NCI-H1436 (cell line): Measurements from ENCODE around the gene C16orf74.

Experiments used
- DNase-seq: peaks from one replicate; lab custom pipeline; 2025; lab: John Stamatoyannopoulos, UW

C16orf74 gene

GRCh38 chr16:85718682-85719081, 32.2 kb downstream of the C16orf74 start:
- DNase-seq, result peak; percentile 28

- DNase-seq, result no peak
These were observed 32.8 kb downstream of the C16orf74 start for GRCh38 chr16:85718153-85718477.

GRCh38 chr16:85717393-85718152, 33.3 kb downstream of the C16orf74 start:
- DNase-seq, result peak; percentile 81

- peak; percentile 52 for DNase-seq
These were observed 34.2 kb downstream of the C16orf74 start for GRCh38 chr16:85716680-85717038.

- no peak for DNase-seq
These were observed 34.7 kb downstream of the C16orf74 start for GRCh38 chr16:85716022-85716679.

DNA sequence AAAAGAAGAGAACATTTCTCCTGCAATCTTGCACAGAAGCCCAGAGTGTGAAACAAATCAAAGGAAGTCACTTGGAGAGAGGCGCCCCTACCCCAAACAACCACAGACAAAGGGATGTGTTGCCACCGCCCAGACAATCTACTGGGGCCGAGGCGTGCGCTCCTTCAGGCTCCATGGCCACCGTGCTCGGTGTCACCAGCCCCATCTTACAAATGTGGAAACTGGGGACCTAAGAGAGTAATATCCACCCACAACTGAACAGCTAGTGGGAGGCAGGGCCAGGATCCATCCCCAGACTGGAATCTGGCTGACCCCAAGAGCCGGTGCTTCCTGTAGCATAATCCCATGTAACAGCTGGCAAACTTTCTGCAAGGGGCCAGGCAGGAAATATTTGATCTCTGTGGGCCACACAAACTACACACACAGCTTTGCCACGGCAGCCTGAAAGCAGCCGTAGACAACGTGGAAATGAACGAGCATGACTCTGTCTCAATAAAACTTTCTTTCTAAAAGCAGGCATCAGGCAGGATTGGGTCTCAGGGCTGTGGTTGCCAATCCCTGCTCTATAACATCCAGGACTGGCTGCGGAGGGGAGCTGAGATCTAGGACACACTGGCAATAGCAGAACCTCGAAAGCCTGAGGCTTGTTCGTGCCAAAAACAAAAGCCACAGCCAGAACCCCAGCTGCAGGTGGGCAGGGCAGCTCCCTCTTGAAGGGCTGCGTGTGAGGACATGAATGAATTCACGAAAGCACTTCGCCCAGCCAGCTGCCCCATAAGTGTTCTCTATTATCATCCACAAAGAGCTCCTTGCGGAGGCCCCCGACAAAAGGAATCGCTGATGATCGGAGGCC, 35.5 kb downstream of the C16orf74 start:
- peak; percentile 96 for DNase-seq

GRCh38 chr16:85712801-85713200, 38.1 kb downstream of the C16orf74 start:
- no peak for DNase-seq

DNA sequence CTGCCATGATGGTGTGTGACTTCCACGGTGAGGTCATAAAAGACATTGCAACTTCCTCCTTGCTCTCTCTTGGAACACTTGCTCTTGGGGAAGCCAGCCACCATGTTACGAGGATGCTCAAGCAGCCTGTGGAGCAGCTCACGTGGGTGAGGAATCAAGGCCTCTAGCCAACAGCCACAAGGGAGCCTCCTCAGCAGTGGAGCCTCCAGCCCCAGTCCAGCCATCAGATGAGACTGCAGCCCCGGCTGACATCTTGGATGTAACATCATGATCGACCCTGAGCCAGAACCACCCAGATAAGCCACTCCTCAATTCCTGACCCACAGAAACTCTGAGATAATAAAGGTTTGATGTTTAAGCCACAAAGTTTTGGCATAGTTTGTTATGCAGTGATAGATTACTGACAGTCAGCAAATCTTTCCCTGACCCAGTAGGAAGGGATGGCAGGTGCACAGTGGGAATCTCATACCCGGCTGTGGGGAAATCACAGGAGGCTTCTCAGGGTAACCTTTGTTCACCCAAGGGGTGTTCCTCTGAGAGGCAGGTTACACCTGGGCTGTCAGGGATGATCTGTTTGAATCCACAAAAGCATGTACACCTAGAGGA, 38.8 kb downstream of the C16orf74 start:
- DNase-seq, result no peak

DNA sequence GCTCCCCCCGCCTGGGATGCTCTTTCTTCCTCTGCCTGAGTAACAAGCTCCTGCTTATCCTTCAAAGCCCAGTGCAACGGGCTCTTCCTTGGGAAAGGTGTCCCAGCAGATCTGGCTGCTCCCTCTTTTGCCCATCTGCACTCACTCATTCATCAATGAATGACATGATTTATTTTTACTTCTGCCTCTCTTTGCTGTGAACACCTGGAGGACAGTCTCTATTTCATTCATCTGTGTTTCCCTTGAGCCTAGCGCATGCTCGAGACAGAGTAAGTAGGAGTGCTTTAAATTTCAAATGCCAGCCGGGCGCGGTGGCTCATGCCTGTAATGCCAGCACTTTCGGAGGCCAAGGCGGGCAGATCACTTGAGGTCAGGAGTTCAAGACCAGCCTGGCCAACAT, 40.2 kb downstream of the C16orf74 start:
- no peak for DNase-seq

- DNase-seq, result no peak
These were observed 40.9 kb downstream of the C16orf74 start for GRCh38 chr16:85709766-85710585.

DNA sequence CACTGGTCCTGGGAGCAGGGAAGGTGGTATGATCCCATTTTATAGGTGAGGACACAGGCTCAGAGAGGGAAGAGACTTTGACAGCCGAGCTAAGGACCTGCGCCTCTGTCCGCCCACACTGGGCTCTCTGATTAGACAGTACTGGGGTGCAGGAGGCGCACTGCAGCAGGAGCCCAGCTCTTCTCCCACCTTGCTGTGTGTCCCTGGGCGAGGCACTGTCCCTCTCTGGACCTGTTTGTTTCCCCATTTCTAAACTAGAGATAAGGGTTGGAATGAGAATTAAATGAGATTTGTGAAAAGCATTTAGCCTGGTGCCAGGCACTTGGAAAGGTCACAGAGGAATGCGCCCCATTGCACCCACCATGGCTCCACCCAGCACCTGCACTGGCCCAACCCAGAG, 42.6 kb downstream of the C16orf74 start:
- DNase-seq, result no peak

- DNase-seq, result no peak
These were observed 43.3 kb downstream of the C16orf74 start for GRCh38 chr16:85707528-85708095.

- no peak for DNase-seq
These were observed 44.4 kb downstream of the C16orf74 start for GRCh38 chr16:85706449-85707034.

DNA sequence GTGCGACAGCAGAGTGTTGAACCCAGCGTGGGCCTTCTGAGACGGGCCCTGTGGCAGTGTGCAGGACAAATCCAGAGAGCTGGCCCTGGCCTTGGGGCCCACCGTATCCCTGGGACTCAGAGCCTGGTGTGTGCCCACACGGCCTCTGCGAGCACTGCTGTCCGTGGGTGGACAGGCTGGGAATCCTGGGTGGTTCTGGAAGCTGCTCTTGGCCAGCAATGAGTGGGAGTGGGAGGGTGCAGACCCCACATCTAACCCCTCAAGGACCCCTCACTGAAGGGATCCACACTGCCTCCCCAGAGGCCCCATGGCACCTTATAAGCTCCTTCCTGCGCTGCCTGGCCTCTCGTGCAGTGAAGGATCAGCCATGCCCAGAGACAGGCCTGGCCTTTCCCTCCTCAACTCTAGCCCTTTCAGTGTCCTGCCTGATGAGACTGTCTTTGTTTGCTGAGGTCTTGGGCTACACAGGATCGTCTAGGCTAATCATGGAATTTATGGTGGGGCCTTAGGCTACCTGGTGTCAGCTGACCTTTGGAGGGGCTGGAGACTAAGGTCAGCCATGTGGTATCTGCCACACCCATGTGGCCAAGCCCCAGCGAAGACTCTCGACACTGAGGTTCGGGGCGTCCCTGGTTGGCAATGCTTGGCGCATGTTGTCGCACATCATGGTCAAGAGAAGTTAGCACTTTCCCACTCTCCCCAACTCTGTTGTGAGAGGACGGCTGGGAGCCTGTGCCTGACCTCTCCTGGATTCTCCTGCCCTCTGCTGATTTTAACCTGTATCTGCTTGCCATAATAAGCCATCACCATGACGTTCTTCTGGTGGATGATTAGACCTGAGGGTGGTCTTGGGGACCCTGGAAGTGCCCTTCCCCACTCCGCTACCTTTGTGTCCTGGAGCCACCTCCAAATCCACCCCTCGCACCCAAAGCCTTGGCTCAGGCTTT, 45.7 kb downstream of the C16orf74 start:
- DNase-seq, result no peak

- no peak for DNase-seq
These were observed 46.9 kb downstream of the C16orf74 start for GRCh38 chr16:85704011-85704410.

DNA sequence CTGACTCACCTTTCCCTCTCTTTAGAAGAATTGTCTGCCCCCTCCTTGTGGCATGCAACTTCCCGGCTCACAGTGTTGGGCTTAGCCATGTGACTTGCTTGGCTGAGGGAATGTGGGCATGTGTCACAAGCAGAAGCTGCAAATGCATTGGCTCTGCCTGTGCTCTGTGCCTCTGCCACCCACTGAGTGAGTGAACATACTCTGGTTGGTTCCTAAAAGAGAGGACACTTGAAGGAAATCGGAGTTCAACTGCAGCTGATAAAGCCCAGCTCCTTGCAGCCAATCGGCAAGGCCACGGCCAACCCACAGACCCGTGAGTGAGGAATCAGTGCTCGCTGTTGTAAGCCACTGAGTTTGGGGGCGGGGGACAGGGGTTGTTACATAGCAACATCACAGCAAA, 51.3 kb downstream of the C16orf74 start:
- no peak for DNase-seq

GRCh38 chr16:85698935-85699558, 51.8 kb downstream of the C16orf74 start:
- DNase-seq, result no peak

DNA sequence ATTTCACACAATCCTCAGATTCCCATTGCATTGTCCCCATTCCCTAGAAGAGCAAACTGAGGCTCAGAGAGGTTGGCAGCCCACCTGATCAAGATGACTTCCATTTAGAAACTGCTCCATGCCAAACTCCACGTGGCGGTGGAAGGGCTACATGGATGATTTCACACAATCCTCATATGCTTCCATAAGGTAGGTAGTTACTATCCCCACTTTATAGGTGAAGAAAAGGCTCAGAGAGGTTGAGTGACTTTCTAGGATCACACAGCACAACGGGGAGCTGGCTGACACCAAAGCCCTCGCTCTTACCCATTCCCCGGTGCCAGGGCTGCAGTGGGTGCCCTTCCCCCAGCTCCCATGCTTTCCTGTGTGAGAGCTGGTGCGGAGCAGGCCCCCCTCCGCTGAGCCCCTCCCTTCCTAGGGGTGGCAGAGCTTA, 52.4 kb downstream of the C16orf74 start:
- DNase-seq, result no peak

DNA sequence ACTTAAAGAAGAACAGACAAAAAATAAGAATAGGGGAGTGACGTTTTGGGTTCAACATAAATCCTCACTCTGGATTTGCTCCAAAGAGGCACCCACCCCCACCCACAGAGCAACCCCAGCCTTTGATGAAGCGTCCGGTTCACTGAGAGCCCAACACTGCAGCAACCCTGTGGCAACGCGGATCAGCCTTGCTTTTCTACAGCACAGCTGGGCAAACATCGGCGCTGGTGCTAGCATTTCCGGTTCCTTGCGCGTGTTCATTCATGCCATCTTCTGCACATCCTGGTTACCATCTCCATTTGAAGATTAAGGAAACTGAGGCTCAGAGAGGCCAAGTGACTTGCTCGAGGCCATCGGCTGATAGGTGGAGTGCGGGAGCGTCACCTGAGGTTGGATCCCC, 53.5 kb downstream of the C16orf74 start:
- peak; percentile 32 for DNase-seq
